DOHH2 (cell line): ENCODE measurements around the gene PACS2.

ENCODE experiments used
- H3F3A ChIP-seq: fragments of 200-600 bp; sonication (generic), shearing (Covaris generic); 2 replicates; pipeline ENCODE4 v1.6.0; 2016; ENCODE audit warnings: antibody characterized with exemption, mild to moderate bottlenecking; ENCODE audit not compliant: control insufficient read depth, insufficient read depth
- H3K27ac ChIP-seq: fragments of 200-600 bp; sonication (generic); 2 replicates; pipeline ENCODE4 v1.5.1; 2014; ENCODE audit warnings: low read depth, mild to moderate bottlenecking, low read length, moderate library complexity
- H3K27me3 ChIP-seq: fragments of 200-600 bp; sonication (generic); 2 replicates; pipeline ENCODE4 v1.6.1; 2014; ENCODE audit warnings: mild to moderate bottlenecking, low read length, mixed read lengths; ENCODE audit not compliant: control insufficient read depth
- H3K36me3 ChIP-seq: fragments of 200-600 bp; sonication (generic); 2 replicates; pipeline ENCODE4 v1.6.1; 2014; ENCODE audit warnings: mild to moderate bottlenecking, low read length, moderate library complexity, mixed read lengths; ENCODE audit not compliant: control insufficient read depth
- H3K4me1 ChIP-seq: fragments of 200-600 bp; sonication (generic); 2 replicates; pipeline ENCODE4 v1.6.1; 2014; ENCODE audit warnings: mild to moderate bottlenecking, low read length, mixed read lengths; ENCODE audit not compliant: control insufficient read depth
- H3K4me2 ChIP-seq: fragments of 200-600 bp; sonication (generic); 2 replicates; pipeline ENCODE4 v1.6.0; 2014; ENCODE audit warnings: mild to moderate bottlenecking, low read length, moderate library complexity
- H3K4me3 ChIP-seq: fragments of 200-600 bp; sonication (generic); 2 replicates; pipeline ENCODE4 v1.5.1; 2014; ENCODE audit warnings: mild to moderate bottlenecking, low read length, mixed read lengths
- H3K79me2 ChIP-seq: fragments of 200-600 bp; sonication (generic); 2 replicates; pipeline ENCODE4 v1.6.1; 2014; ENCODE audit warnings: mild to moderate bottlenecking, low read length, mixed read lengths; ENCODE audit not compliant: control insufficient read depth
- H3K9me2 ChIP-seq: fragments of 200-600 bp; sonication (generic); replicated peaks from 2 replicates; pipeline ENCODE4 v1.6.1; 2014; ENCODE audit warnings: mild to moderate bottlenecking, low read length, mixed read lengths; ENCODE audit not compliant: control insufficient read depth
- H3K9me3 ChIP-seq: fragments of 200-600 bp; sonication (generic); 2 replicates; pipeline ENCODE4 v1.6.1; 2014; ENCODE audit warnings: antibody characterized with exemption, low read length, mixed read lengths; ENCODE audit not compliant: control insufficient read depth, insufficient read depth
- H4K20me1 ChIP-seq: fragments of 200-600 bp; sonication (generic); 2 replicates; pipeline ENCODE4 v1.6.0; 2014; ENCODE audit warnings: low read depth, mild to moderate bottlenecking, antibody characterized with exemption, low read length, moderate library complexity; ENCODE audit not compliant: control insufficient read depth, insufficient read depth
- CTCF ChIP-seq: fragments of 200-600 bp; sonication (generic); IDR thresholded peaks from one replicate; pipeline ENCODE4 v1.5.1; 2014; ENCODE audit warnings: antibody characterized with exemption, mild to moderate bottlenecking, low read depth, low read length; ENCODE audit not compliant: poor library complexity, severe bottlenecking
- EZH2phosphoT487 ChIP-seq: fragments of 200-600 bp; sonication (generic); IDR thresholded peaks from 2 replicates; pipeline ENCODE4 v1.6.1; 2017; ENCODE audit warnings: borderline replicate concordance, mild to moderate bottlenecking, antibody characterized with exemption, low read length, moderate library complexity, mixed read lengths

Gene PACS2

DNA sequence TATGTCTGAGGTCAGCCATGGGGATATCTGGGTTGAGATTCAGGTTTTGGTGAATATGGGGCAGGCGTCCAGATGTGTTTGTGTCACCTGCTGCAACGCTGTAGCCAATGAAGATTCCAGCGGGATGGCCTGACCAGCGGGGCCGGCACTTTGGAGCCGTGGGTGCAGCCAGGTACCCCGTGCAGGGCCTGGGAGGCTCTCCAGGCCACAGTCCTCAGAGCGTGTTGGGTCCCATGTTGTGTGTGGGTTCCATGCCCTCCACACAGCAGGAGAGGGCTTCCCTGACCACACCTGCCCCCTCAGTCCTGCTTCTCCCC lies 80.9 kb downstream of the PACS2 start:
- peaks cover 29% of the 10 kb centered on the region for H3K4me1 ChIP-seq
- no peaks in the 10 kb centered on the region for H3K9me2 ChIP-seq
- no peak overlapping the region for H3K27ac ChIP-seq
- peaks cover 20% of the 10 kb centered on the region for H3K79me2 ChIP-seq
- no peaks in the 10 kb centered on the region for H3F3A ChIP-seq
- H3K27me3 ChIP-seq: no peaks in the 10 kb centered on the region
- no peak overlapping the region for H3K4me2 ChIP-seq
- peaks cover 19% of the 10 kb centered on the region for H3K36me3 ChIP-seq
- no peak for TF ChIP-seq CTCF
- no peaks in the 10 kb centered on the region for H3K9me3 ChIP-seq
- H4K20me1 ChIP-seq: no peaks in the 10 kb centered on the region
- H3K4me3 ChIP-seq: no peak overlapping the region

DNA sequence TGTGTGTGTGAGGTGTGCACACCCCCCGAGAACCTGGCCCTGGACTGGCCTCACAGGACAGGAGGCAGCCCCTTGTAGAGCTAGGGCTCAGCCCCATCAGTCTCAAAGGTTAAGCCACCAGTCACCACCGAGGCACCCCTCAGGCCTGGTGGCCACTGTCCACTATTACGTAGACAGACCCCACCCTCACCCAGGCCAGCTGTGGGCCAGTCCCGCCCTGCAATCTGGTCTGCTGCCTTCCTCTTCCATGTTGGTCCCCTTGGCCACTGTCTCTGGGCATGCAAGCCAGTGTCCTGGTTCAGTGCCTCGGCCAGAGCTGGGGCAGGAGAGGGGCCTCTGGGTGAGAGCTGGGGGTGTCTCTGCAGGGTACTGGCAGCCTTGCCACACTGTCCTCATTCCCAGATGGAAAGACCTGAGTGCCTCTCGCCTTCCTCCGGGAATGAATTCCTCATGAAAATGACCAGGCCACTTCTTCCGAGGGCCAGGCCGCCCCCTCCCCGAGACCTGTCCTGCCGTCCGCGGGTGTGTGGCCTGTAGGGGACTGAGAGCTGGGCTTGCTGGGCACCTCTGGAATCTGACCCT lies 82.9 kb downstream of the PACS2 start:
- peaks cover 26% of the 10 kb centered on the region for H3K36me3 ChIP-seq
- H3K27ac ChIP-seq: peak overlapping the region; percentile 69
- H3K4me2 ChIP-seq: peak overlapping the region; percentile 85
- H3K4me3 ChIP-seq: peak overlapping the region; percentile 95
- no peaks in the 10 kb centered on the region for H3K27me3 ChIP-seq
- peaks cover 26% of the 10 kb centered on the region for H3K79me2 ChIP-seq
- no peaks in the 10 kb centered on the region for H4K20me1 ChIP-seq
- peaks cover 29% of the 10 kb centered on the region for H3K4me1 ChIP-seq
- no peaks in the 10 kb centered on the region for H3K9me3 ChIP-seq
- TF ChIP-seq CTCF (no peak), EZH2phosphoT487 (no peak)
- no peaks in the 10 kb centered on the region for H3F3A ChIP-seq
- H3K9me2 ChIP-seq: no peaks in the 10 kb centered on the region

DNA sequence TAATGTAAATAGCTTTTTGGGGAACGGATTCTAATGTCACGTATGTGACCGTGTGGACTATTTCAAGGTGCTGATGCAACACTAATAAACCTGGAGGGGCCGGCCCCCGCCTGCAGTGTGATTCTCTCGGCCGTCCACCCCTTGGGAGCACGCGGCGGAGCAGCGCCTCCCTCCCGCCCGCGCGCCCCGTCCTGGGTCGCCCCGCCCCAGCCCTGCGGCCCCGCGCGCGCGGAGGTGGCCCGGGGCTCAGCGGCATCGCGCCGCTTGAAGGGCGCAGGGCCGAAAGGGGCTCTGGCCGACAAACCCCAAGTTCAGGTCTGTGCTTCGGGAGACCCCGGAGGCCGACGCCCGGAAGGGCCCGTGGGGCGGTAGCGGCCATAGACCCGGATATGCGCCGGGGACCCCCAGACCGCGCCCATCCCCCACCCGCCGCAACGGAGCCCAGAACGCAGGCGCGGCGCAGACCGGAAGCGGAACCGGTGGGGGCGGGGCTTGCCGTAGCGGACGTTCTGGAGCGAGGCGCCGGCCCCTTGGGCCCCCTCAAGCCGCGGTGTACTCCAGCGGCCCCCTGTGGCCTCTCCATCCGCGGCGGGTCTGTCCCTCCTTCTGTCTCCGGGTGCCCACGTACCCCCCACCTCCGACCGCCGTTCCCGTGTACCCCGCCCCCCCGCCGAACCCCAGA lies 83.6 kb downstream of the PACS2 start, which contains the start of gene TEX22:
TEX22 (plus strand) TSS at position 495 of the 682 bp plus-strand sequence. CDS start 803 bp downstream, outside the sequence.
- Histone ChIP-seq H3K9me2 (no peaks in the 10 kb centered on the region), H3K79me2 (peaks cover 26% of the 10 kb centered on the region), H3F3A (peaks cover 6% of the 10 kb centered on the region; the same call in 1 of the 2 replicates), H3K4me2 (peak within 1 kb of the TSS; percentile 85), H3K4me3 (peak within 1 kb of the TSS; percentile 95), H3K4me1 (peaks cover 29% of the 10 kb centered on the region), H4K20me1 (no peaks in the 10 kb centered on the region), H3K36me3 (peaks cover 26% of the 10 kb centered on the region), H3K9me3 (no peaks in the 10 kb centered on the region), H3K27me3 (no peaks in the 10 kb centered on the region), H3K27ac (peak within 1 kb of the TSS; percentile 69)
- TF ChIP-seq EZH2phosphoT487 (no peak), CTCF (peak; percentile 46)
